HG03457 (cell line): ENCODE data around the gene BMP7.

ENCODE experiments used
- ATAC-seq: cut with Tn5 transposase; IDR thresholded peaks from one replicate; pipeline ENCODE4 v1.9.1; 2021; ENCODE audit warnings: moderate number of reproducible peaks; ENCODE audit not compliant: unreplicated experiment

Gene BMP7

GRCh38 chr20:57213924-57214323 is 52.5 kb downstream of the BMP7 start:
- ATAC-seq, result no peak

GRCh38 chr20:57213291-57213690 is 53.1 kb downstream of the BMP7 start:
- ATAC-seq, result no peak

- no peak for ATAC-seq
These were observed 53.7 kb downstream of the BMP7 start for GRCh38 chr20:57212534-57213276.

GRCh38 chr20:57211908-57212533 is 54.4 kb downstream of the BMP7 start:
- ATAC-seq, result no peak

DNA sequence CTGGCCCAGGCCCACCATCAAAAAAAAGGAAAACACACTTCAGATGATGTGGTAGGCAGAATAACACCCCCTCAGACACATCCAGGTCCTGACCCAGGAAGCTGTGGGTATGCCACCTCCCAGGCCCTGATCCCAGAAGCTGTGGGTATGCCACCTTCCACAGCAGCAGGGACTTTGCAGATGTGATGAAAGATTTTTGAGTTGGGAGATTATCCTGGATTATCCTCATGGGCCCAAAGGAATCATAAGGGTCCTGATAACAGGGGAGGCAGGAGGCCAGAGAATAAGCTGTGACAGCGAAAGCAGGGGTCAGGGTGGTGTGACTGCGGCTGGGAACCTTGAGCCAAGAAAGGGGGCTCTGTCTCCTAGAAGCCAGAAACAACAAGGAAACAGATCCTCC is 55.0 kb downstream of the BMP7 start:
- ATAC-seq, result no peak

DNA sequence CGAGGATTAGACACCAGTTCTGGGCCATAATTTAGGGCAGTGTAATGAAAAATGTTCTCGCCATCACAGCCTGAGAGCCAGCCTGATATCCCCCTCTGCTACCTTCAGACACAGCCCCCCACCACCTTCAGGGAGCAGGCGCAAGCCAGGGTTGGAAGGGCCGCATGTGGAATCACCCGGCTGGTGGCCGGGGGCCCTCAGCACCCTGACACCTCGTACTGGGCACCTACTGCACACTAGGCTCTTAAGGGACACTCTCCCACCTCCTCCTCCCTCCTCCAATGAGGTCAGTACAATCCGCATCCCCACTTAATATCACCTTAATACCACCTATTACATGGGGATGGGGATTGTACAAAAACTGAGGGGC is 55.5 kb downstream of the BMP7 start:
- no peak for ATAC-seq

DNA sequence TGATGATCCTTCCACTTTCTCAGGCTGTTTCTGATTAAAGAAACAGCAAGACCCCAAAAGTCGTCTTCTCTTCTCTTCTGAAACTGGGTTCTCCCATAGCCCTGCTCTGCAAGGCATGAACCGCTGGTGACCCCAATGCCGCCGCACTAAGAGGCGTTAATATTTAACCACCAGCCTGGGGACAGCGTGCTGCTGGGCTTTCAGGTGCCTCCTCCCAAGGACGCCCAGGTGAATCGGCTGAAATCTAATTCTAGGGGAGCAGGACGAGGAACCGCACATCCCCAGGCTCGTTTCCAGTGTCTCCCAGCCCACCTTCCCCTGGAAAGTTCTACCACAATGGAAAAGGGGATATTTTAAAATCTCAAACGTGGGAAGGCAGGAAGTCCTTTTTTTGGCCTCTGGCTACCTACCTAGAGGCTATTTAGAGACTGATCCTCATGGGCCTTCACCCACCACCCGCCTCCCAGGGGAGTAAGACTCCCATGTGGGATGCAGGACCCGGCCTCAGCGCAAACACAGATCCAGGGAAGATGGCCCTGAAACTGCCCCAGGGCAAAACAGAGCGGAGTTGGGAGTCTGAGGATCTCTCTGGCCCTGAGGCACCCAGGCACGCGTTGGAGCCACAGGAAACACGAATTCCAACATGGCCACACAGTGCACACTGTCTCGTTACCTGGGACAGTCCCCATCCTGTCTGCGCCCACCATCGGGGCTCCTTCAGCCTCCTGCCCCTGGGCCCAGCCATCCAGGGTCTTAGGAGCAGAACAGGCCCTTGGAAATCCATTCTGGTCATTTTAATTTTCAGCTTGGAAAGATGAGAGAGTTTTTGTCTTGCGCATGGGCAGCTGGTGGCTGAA is 56.2 kb downstream of the BMP7 start:
- no peak for ATAC-seq

GRCh38 chr20:57209413-57209812 is 57.0 kb downstream of the BMP7 start:
- no peak for ATAC-seq

GRCh38 chr20:57208198-57208597 is 58.2 kb downstream of the BMP7 start:
- ATAC-seq, result no peak

DNA sequence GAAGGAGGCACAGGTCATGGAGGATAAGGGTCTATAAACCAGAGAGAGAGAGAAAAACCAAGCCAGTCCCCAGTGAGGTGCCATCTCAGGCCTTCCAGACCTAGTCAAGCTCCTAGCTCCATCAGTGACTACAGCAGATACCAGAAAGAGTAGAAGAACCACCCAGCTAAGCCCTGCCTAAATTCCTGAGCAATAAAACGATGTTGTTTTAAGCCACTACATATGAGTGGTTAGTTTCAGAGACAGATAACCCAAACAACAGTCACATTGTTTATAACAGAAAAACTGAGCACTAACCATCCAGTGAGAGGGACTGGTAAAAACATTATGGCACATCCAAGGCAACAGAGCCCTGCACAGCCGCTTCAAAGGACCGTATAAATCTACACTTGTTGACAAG is 59.2 kb downstream of the BMP7 start:
- no peak for ATAC-seq

- no peak for ATAC-seq
These were observed 60.7 kb downstream of the BMP7 start for GRCh38 chr20:57205606-57206219.

- no peak for ATAC-seq
These were observed 62.5 kb downstream of the BMP7 start for GRCh38 chr20:57203986-57204385.

DNA sequence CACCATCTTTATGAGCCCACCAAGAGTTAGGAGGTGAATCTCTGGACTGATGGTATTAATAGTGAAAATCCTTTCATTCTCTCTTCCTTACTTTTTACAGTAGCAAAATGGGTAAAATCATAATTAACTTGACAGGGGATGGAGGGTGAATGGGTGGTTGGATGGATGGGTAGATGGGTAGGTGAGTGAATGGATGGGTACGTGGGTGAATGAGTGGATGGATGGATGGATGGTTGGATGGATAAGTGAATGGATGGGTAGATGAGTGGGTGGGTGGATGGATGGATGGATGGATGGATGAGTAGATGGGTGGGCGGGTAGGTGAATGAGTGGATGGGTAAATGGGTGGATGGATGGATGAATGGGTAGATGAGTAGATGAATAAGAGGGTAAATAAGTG is 63.2 kb downstream of the BMP7 start:
- no peak for ATAC-seq

DNA sequence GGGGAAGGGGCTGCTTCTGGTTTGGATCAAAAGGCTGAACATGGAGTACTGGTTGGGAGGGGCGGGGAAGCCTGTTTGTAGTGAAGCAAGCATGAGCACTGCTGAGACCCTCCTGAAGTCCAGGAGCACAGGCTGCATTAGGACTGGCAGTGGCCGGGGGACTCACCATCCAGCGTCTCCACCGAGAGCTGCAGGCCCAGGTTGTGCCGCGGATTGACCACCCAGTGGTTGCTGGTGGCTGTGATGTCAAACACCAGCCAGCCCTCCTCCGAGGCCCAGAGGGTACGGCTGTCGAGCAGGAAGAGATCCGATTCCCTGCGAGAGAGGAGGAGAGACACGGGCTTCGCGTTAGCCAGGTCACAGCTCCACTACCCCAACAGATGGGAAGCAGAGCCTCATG is 64.1 kb downstream of the BMP7 start:
- no peak for ATAC-seq

DNA sequence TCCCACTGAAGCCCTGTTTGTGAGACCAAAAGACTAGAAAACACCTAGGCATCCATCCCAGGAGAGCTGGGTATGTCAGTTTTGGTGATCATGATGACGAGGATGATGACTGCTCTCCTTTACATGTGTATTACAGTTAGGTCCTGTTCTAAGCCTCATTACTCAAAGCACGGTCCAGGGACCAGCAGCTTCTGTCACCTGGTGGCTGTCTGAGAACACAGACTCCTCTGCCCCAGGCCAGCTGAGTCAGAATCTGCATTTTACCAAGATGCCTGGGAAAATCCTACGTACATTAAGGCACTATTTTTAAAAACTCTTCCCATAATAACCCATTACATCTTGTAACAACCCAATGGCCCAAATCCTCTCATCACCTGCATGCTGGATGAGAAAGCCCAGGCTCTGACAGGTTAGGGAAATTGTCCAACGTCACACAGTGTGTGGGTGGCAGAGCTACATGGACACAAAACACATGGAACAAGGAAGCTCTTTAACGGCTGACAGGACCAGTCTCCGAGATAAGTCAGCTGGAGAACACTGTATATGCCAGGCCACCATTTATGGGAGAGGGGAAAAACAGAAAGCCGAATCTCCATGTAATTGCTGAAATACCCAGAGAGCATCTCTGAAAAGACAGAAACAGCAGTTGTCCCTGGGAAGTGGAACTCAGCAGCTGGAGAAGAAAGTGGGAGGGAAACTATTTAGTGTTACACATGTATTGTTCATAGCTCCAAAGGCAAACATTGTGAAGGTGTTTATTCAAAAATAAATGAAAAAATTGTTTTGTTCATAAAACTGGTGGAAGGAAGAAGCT is 65.4 kb downstream of the BMP7 start:
- ATAC-seq, result no peak

- no peak for ATAC-seq
These were observed 66.6 kb downstream of the BMP7 start for GRCh38 chr20:57199656-57200405.

GRCh38 chr20:57198132-57199072 is 68.0 kb downstream of the BMP7 start:
- no peak for ATAC-seq

DNA sequence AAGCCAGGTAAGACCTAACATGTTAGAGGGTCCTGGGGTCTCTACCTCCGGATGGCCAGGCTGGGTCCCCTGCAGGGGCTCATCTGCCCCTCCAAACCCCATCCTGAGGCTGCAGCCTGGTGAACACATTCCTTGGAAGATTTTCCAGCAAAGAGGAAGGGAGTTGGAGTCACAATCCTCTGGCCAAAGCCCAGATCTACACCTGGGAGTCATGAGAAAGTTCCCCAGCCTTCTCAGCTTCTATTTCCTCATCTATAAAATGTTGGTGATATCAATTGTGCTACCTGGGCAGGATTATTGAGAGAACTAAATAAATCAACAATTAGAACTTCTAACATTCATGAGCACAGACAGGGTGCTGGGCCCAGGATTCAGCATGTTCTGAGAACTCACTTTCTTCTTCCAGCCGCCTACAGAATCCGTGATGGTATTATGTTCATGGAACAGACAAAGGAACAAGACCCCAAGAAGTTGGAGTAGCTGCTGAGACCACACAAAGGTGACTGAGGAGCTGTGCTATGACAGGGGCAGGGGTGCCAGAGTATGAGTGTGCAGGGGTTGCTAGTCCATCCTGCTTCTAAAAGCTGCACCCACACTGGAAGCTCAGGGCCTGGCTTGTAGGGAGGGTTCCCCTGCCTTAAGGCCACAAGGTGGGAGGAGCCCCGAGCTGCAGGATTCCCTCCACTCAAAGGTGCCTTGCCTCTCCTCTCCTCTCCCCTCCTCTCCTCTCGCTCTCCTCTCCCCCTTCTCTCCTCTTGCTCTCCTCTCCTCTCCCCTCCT is 68.9 kb downstream of the BMP7 start:
- no peak for ATAC-seq
